HG02852 (cell line): ENCODE results near the gene MACF1.
"Not testable (repeated sequence)": the region's sequence is repeated elsewhere in the genome, so short reads cannot be mapped to it uniquely, and the experiment has no call there.

Experiments used
- ATAC-seq: cut with Tn5 transposase; IDR thresholded peaks from one replicate; pipeline ENCODE4 v1.9.1; 2021; ENCODE audit warnings: mild to moderate bottlenecking, moderate library complexity; ENCODE audit not compliant: unreplicated experiment

The MACF1 gene

GRCh38 chr1:39488012-39488545, 283.6 kb downstream of the MACF1 start:
- no peak for ATAC-seq

- ATAC-seq = no peak
Measured at GRCh38 chr1:39488793-39489566, 284.5 kb downstream of the MACF1 start.

- ATAC-seq = no peak
Measured at GRCh38 chr1:39489567-39490239, 285.2 kb downstream of the MACF1 start.

- peak; percentile 20 for ATAC-seq
Measured at GRCh38 chr1:39490596-39491145, 286.2 kb downstream of the MACF1 start.

GRCh38 chr1:39491146-39491921, 286.8 kb downstream of the MACF1 start, which contains the start of gene BMP8A:
Gene BMP8A (plus strand): TSS chr1:39491636. CDS start chr1:39491992, 356 bp downstream.
- ATAC-seq = peak; percentile 59

- ATAC-seq = not testable (repeated sequence)
Measured at GRCh38 chr1:39492118-39493042, 287.9 kb downstream of the MACF1 start.

- not testable (repeated sequence) for ATAC-seq
Measured at GRCh38 chr1:39493043-39493810, 288.7 kb downstream of the MACF1 start.

GRCh38 chr1:39494671-39495410, 290.3 kb downstream of the MACF1 start:
- ATAC-seq = no peak

- ATAC-seq = not testable (repeated sequence)
Measured at GRCh38 chr1:39496520-39496919, 292.0 kb downstream of the MACF1 start.

- ATAC-seq = no peak
Measured at GRCh38 chr1:39497585-39497984, 293.1 kb downstream of the MACF1 start.

GRCh38 chr1:39498096-39498710, 293.7 kb downstream of the MACF1 start:
- not testable (repeated sequence) for ATAC-seq

- not testable (repeated sequence) for ATAC-seq
Measured at GRCh38 chr1:39498821-39499220, 294.3 kb downstream of the MACF1 start.

- no peak for ATAC-seq
Measured at GRCh38 chr1:39499668-39500067, 295.2 kb downstream of the MACF1 start.

GRCh38 chr1:39500862-39501389, 296.4 kb downstream of the MACF1 start:
- no peak for ATAC-seq

GRCh38 chr1:39501666-39502065, 297.2 kb downstream of the MACF1 start:
- ATAC-seq = no peak

- ATAC-seq = not testable (repeated sequence)
Measured at GRCh38 chr1:39504436-39504835, 299.9 kb downstream of the MACF1 start.

GRCh38 chr1:39505289-39505688, 300.8 kb downstream of the MACF1 start:
- ATAC-seq = no peak
